GM18511 (cell line): ENCODE data around the gene IBSP.

ENCODE experiments used
- ATAC-seq: cut with Tn5 transposase; IDR thresholded peaks from one replicate; pipeline ENCODE4 v1.9.1; 2021; ENCODE audit warnings: mild to moderate bottlenecking, moderate library complexity; ENCODE audit not compliant: unreplicated experiment

Gene IBSP

GRCh38 chr4:87838205-87838604, 38.9 kb downstream of the IBSP start:
- ATAC-seq, result no peak

DNA sequence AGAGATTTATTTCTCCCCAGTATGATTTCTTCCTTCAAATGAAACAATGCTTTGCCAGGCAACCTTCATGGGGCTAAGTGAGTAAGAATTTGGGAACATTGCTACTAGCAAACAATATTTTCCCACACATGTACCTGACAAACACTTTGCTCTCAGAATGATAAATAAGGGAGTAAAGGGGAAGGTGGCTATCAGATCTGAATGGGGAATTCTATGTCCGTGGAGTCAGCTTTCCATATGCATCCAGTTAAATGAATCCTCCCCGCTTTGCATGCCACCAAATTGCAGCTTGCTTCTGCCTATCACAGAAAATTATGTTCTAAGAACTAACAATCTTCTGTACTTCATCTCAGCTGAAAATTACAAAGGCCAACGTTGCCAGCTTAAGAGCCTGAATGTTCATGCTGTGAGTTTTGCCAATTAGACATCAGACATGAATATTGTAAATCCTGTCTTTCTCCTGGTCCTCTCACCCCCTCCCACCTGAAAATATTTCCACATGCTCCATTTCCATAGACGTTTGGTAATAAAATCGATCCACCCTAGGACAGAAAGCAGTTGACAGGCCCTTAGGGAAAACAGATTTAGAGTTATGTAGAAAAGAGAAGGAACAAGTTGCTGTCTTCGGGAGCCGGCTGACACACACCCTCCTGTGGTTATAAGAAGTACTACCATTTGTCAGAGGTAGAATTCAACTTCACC, 39.7 kb downstream of the IBSP start:
- peak; percentile 78 for ATAC-seq

DNA sequence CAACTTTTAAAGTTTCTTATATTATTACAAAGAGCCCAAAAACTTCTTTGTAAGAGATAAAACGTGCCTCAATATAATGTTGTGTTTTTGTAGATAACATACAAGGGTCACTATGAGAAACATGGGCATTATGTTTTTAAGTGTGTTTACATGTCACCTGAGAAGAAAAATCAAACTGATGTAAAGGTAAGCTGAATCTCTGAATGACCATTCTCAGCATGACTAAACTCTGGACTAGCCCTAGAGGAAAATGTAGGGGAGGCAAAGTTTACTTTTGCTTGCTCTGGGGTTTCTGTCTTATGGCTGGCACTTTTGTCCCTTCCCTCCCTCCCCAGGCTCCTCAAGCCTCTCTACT, 40.2 kb downstream of the IBSP start:
- no peak for ATAC-seq

DNA sequence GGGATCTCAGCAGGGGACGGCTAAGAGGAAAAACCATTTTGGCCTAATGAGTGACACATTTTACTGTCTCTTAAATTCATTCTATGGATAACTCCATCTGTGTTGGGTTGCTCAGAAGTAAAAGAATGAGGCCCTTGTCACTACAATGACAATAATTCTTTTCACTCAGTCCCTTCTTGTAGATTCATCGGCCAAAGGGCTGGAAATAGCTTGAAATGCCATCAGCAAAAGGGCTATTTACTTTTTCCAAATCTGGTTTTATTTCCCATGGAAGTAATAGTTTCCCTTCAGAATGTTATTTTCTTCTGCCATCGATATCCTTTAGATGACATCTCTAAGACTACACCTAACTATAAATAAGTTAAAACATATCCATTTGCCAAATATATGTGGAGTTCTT, 40.8 kb downstream of the IBSP start:
- no peak for ATAC-seq

DNA sequence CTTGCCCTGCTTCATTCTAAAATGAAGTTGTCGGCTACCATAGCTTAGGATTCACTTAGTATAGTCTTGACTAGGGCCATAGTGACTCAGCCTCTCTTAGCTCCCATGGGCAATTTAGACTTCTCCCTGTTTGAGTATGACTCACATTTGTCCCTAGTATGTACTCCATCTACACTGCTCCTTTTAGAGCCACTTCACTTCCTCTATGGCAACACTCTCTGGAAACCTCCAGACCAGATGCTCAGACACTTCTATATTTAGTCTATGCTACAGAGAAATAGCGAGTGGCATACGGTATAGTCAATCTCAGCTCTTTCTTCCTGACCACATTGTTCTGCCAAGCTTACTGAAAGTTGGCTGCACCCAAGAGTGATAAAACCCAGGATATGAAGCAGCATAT, 44.6 kb downstream of the IBSP start:
- ATAC-seq, result no peak

GRCh38 chr4:87844452-87844851, 45.1 kb downstream of the IBSP start:
- no peak for ATAC-seq

- ATAC-seq, result no peak
These were observed 46.9 kb downstream of the IBSP start for GRCh38 chr4:87846226-87846625.

DNA sequence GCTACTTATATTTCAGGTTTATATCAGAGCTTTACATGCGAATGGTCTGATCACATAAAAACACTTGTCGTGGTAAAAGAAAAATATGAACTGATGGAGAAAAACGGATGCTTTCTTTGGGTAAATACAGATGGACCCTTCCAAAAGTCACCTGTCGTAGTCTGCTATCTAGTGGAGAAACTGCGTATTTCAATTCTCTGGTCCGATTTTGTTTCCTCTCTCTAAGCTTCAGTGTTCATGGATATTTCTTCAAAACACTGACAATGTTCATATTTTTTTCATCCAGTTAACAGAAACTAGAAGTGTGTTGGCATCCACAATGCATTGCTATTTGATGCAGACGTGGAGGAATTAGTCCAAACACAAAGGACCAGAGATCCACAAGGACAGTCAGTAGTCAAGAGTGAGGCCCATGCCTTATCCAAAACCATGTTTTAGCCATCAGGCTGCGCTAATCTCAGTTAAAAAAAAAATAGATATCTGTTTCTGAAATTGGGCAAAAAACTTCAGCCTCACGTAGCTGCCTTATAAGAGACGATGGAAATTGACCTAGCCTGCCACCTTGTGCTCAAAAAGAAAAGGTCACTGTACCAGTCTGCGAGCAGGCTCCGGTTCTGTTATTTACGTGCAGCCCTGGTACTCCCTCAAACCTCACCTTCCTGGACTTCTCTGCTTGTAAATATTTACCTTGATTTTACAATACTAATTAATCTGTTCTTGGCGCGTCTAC, 49.4 kb downstream of the IBSP start:
- ATAC-seq, result peak; percentile 95

DNA sequence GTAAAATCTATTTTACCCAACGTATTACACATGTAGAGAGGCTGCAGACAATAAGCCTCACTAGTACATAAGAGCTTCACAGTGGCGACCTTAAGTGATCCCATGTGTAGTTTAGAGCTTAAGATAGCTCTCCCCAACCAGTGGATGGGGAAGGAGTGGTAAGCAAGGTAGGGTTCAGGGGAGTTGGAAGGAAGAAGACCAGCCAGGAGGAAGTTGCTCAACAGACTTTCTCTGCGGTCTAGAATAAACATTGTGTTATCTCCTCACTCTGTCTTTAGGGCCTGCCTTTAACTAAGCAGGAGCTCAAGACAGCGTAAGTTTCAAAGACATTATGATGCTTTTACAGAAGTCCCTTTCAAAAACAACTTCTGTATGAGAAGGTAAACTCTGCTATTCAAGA, 50.3 kb downstream of the IBSP start:
- ATAC-seq, result no peak

DNA sequence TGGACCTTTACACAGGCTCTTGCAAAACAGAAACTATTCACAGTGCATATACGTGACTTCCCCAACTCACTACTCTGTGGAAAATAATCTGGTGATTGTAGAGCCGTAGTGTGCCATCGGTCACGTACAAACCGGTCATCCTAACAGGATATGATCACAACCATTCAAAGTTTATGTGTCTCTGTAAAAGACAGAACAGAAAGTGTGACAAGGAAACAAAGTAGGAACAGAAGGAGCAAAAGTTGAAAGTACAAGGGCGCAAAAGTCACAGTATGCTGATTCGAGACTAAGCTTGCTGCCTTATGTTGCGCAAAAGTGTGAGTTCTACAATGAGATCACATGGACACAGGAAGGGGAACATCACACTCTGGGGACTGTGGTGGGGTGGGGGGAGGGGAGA, 52.0 kb downstream of the IBSP start:
- ATAC-seq, result no peak

- ATAC-seq, result no peak
These were observed 52.6 kb downstream of the IBSP start for GRCh38 chr4:87851953-87852352.

DNA sequence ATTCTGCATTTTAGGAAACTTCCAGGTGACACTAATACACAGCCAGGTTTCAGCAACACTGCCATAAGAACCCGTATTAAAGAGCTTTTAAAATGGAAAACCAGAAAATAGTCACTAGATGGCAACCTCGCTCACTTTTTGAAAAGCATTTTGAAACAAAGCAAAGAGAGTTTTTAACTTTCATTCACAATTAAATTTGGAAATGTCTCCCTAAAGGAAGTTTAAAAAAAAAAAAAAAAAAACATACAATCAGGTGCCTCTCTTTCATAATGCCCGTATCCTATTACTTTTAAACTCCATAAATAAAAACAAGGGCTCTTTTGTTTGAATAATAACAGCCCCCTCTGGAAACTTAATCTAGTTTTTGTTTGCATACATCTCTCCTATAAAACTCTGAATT, 53.8 kb downstream of the IBSP start:
- ATAC-seq, result no peak

GRCh38 chr4:87853891-87854290, 54.5 kb downstream of the IBSP start:
- no peak for ATAC-seq

DNA sequence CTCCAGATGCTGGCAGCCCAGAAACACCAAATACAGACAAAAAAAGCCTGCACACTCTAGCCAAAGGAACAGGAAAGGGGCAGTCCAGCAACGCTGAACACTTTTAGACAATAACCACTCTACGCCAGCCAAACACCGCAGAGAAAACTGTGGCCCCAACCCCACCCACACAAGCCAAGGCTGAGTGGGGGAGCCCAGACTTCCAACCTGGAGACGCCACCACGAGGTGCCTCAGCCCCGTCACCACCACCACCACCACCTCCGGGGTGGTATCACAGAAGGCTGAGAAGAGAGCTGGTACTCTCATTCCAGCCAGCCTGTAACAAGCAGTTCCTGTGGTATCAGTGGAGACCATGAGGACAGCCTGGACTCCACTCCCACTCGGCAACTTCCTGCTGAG, 56.2 kb downstream of the IBSP start:
- ATAC-seq, result no peak

- no peak for ATAC-seq
These were observed 57.5 kb downstream of the IBSP start for GRCh38 chr4:87856816-87857215.

- no peak for ATAC-seq
These were observed 58.4 kb downstream of the IBSP start for GRCh38 chr4:87857789-87858188.
